OCI-M2 (cell line): Measurements from ENCODE around the gene B3GAT3.
"Not testable (repeated sequence)": the region's sequence is repeated elsewhere in the genome, so short reads cannot be mapped to it uniquely, and the experiment has no call there.

Experiments used
- DNase-seq: peaks from one replicate; lab custom pipeline; 2025; ENCODE audit not compliant: unreplicated experiment; lab: John Stamatoyannopoulos, UW

B3GAT3 gene

GRCh38 chr11:62580959-62581715 is 40.6 kb downstream of the B3GAT3 start:
- no peak for DNase-seq

- DNase-seq, result no peak
Observed at GRCh38 chr11:62579252-62579651, 42.5 kb downstream of the B3GAT3 start.

- DNase-seq, result no peak
Observed at GRCh38 chr11:62578541-62578940, 43.2 kb downstream of the B3GAT3 start.

- DNase-seq, result no peak
Observed at GRCh38 chr11:62577046-62577714, 44.6 kb downstream of the B3GAT3 start.

- no peak for DNase-seq
Observed at GRCh38 chr11:62575837-62576236, 45.9 kb downstream of the B3GAT3 start.

GRCh38 chr11:62575156-62575555 is 46.6 kb downstream of the B3GAT3 start:
- DNase-seq, result no peak

GRCh38 chr11:62574363-62575071 is 47.3 kb downstream of the B3GAT3 start:
- no peak for DNase-seq

- peak; percentile 91 for DNase-seq
Observed at GRCh38 chr11:62573592-62574362, 48.0 kb downstream of the B3GAT3 start, which contains the start of gene EEF1G. Gene EEF1G (minus strand): TSS chr11:62573891. CDS start chr11:62573842, 49 bp downstream.

GRCh38 chr11:62573006-62573591 is 48.7 kb downstream of the B3GAT3 start:
- no peak for DNase-seq

- DNase-seq, result no peak
Observed at GRCh38 chr11:62572431-62572830, 49.4 kb downstream of the B3GAT3 start.

GRCh38 chr11:62571493-62571892 is 50.3 kb downstream of the B3GAT3 start:
- not testable (repeated sequence) for DNase-seq

- DNase-seq, result not testable (repeated sequence)
Observed at GRCh38 chr11:62570903-62571302, 50.9 kb downstream of the B3GAT3 start.

GRCh38 chr11:62569611-62570010 is 52.2 kb downstream of the B3GAT3 start:
- DNase-seq, result no peak

- DNase-seq, result no peak
Observed at GRCh38 chr11:62567018-62567633, 54.7 kb downstream of the B3GAT3 start.

GRCh38 chr11:62566247-62566646 is 55.5 kb downstream of the B3GAT3 start:
- DNase-seq, result no peak
